SK-N-SH (cell line): ENCODE measurements around the gene LDB2.

ENCODE experiments used
- ELF1 ChIP-seq: IDR thresholded peaks from 2 replicates; pipeline ENCODE4 v1.4.0; 2012
- EP300 ChIP-seq, 2 experiments: IDR thresholded peaks; 2 replicates each; pipeline versions ENCODE4 v1.4.0 to v1.6.1; 2012; ENCODE audit warnings: borderline replicate concordance in 1 of 2, low read depth in 1 of 2, low read length in 1 of 2
- MXI1 ChIP-seq: IDR thresholded peaks from 2 replicates; pipeline ENCODE4 v1.6.1; 2012; ENCODE audit warnings: mild to moderate bottlenecking, low read depth, low read length, improper control_type of control experiment
- NRF1 ChIP-seq: IDR thresholded peaks from 2 replicates; pipeline ENCODE4 v1.6.1; 2012; ENCODE audit warnings: low read depth, mild to moderate bottlenecking, low read length
- POLR2AphosphoS5 ChIP-seq: IDR thresholded peaks from 2 replicates; pipeline ENCODE4 v1.6.1; 2012; ENCODE audit warnings: low read depth, low read length
- TAF1 ChIP-seq: IDR thresholded peaks from 2 replicates; pipeline ENCODE4 v1.6.1; 2012; ENCODE audit warnings: low read depth, mild to moderate bottlenecking, low read length, moderate library complexity, borderline replicate concordance
- YY1 ChIP-seq: IDR thresholded peaks from 2 replicates; pipeline ENCODE4 v1.4.0; 2012; ENCODE audit warnings: low read depth, mild to moderate bottlenecking
- TF ChIP-seq, protein P1 (sequence below): fragments of 200-600 bp; sonication (generic); IDR thresholded peaks from 2 replicates; pipeline ENCODE4 v1.6.1; 2017; ENCODE audit warnings: antibody characterized with exemption, mild to moderate bottlenecking, moderate library complexity
- TF ChIP-seq, protein P2 (sequence below): fragments of 150-350 bp; IDR thresholded peaks from 2 replicates; pipeline ENCODE4 v1.6.1; 2017; ENCODE audit warnings: antibody characterized with exemption, low read length, low read depth, borderline replicate concordance

- no peak for TF ChIP-seq NRF1
- TF ChIP-seq ELF1 = no peak
- TF ChIP-seq, protein P1, sequence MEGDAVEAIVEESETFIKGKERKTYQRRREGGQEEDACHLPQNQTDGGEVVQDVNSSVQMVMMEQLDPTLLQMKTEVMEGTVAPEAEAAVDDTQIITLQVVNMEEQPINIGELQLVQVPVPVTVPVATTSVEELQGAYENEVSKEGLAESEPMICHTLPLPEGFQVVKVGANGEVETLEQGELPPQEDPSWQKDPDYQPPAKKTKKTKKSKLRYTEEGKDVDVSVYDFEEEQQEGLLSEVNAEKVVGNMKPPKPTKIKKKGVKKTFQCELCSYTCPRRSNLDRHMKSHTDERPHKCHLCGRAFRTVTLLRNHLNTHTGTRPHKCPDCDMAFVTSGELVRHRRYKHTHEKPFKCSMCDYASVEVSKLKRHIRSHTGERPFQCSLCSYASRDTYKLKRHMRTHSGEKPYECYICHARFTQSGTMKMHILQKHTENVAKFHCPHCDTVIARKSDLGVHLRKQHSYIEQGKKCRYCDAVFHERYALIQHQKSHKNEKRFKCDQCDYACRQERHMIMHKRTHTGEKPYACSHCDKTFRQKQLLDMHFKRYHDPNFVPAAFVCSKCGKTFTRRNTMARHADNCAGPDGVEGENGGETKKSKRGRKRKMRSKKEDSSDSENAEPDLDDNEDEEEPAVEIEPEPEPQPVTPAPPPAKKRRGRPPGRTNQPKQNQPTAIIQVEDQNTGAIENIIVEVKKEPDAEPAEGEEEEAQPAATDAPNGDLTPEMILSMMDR = no peak
- no peak for TF ChIP-seq MXI1
- TF ChIP-seq TAF1 = no peak
- no peak for TF ChIP-seq YY1
- TF ChIP-seq, protein P2, sequence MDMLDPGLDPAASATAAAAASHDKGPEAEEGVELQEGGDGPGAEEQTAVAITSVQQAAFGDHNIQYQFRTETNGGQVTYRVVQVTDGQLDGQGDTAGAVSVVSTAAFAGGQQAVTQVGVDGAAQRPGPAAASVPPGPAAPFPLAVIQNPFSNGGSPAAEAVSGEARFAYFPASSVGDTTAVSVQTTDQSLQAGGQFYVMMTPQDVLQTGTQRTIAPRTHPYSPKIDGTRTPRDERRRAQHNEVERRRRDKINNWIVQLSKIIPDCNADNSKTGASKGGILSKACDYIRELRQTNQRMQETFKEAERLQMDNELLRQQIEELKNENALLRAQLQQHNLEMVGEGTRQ = no peak
- TF ChIP-seq POLR2AphosphoS5 = no peak
- no peak for TF ChIP-seq EP300 (IDR thresholded peaks at IDR 0.05; ENCODE audit: borderline replicate concordance in 1 of 2, low read depth in 1 of 2, low read length in 1 of 2)
Observed at GRCh38 chr4:16801356-16801755, 97.1 kb downstream of the LDB2 start.
